Neural crest cell (in vitro differentiated cells): ENCODE measurements around the gene ALOX15B. TPM values are rescaled to one million over a fixed set of nuclear protein-coding genes. Genes with fewer than 3 reads are reported as not detected.

Experiments
- DNase-seq: peaks from one replicate; pipeline ENCODE4 v3.0.0; 2021; ENCODE audit warnings: low read depth, mixed read lengths, low spot score
- H3K27ac Mint-ChIP-seq: one replicate; pipeline ENCODE4 v1.8.0; 2021; ENCODE audit warnings: mild to moderate bottlenecking, mixed read lengths; ENCODE audit not compliant: unreplicated experiment
- H3K27me3 Mint-ChIP-seq: 2 replicates; pipeline ENCODE4 v1.8.0; 2021; ENCODE audit warnings: low read depth, mild to moderate bottlenecking, mixed read lengths
- H3K36me3 Mint-ChIP-seq: 2 replicates; pipeline ENCODE4 v1.8.0; 2021; ENCODE audit warnings: low read depth, mild to moderate bottlenecking, mixed read lengths
- H3K4me1 Mint-ChIP-seq: 2 replicates; pipeline ENCODE4 v1.8.0; 2021; ENCODE audit warnings: mixed read lengths
- H3K4me3 Mint-ChIP-seq: one replicate; pipeline ENCODE4 v1.8.0; 2021; ENCODE audit warnings: mild to moderate bottlenecking, mixed read lengths
- H3K9me3 Mint-ChIP-seq: 2 replicates; pipeline ENCODE4 v1.8.0; 2021; ENCODE audit warnings: mixed read lengths
- long read RNA-seq: library from polyadenylated mRNA; unstranded; transcript quantifications from one replicate; pipeline ENCODE4 v2.0.0, GENCODE V29; 2020
- total RNA-seq: library from RNA; stranded (reverse); gene quantifications from 2 replicates; pipeline ENCODE4 v1.2.1, GENCODE V29; 2021
- TF ChIP-seq, protein P1 (sequence below): fragments of 200-600 bp; sonication (generic); conservative IDR thresholded peaks from 2 replicates; pipeline ENCODE4 v1.5.0; 2021; ENCODE audit warnings: antibody characterized with exemption, mild to moderate bottlenecking

ALOX15B gene, protein sequence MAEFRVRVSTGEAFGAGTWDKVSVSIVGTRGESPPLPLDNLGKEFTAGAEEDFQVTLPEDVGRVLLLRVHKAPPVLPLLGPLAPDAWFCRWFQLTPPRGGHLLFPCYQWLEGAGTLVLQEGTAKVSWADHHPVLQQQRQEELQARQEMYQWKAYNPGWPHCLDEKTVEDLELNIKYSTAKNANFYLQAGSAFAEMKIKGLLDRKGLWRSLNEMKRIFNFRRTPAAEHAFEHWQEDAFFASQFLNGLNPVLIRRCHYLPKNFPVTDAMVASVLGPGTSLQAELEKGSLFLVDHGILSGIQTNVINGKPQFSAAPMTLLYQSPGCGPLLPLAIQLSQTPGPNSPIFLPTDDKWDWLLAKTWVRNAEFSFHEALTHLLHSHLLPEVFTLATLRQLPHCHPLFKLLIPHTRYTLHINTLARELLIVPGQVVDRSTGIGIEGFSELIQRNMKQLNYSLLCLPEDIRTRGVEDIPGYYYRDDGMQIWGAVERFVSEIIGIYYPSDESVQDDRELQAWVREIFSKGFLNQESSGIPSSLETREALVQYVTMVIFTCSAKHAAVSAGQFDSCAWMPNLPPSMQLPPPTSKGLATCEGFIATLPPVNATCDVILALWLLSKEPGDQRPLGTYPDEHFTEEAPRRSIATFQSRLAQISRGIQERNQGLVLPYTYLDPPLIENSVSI
- total RNA-seq: not detected in 2 replicates
- long read RNA-seq: 0 reads

- Mint-ChIP-seq H3K27ac (no peak within 1 kb of the TSS), H3K4me1 (no peaks in the 10 kb centered on the region), H3K9me3 (peaks cover 2% of the 10 kb centered on the region), H3K4me3 (no peak within 1 kb of the TSS), H3K36me3 (no peaks in the 10 kb centered on the region), H3K27me3 (peaks cover 16% of the 10 kb centered on the region)
- no peak for DNase-seq
- TF ChIP-seq, protein P1, sequence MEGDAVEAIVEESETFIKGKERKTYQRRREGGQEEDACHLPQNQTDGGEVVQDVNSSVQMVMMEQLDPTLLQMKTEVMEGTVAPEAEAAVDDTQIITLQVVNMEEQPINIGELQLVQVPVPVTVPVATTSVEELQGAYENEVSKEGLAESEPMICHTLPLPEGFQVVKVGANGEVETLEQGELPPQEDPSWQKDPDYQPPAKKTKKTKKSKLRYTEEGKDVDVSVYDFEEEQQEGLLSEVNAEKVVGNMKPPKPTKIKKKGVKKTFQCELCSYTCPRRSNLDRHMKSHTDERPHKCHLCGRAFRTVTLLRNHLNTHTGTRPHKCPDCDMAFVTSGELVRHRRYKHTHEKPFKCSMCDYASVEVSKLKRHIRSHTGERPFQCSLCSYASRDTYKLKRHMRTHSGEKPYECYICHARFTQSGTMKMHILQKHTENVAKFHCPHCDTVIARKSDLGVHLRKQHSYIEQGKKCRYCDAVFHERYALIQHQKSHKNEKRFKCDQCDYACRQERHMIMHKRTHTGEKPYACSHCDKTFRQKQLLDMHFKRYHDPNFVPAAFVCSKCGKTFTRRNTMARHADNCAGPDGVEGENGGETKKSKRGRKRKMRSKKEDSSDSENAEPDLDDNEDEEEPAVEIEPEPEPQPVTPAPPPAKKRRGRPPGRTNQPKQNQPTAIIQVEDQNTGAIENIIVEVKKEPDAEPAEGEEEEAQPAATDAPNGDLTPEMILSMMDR: no peak
Measured at GRCh38 chr17:8038954-8039610, at the start of gene ALOX15B. ALOX15B (plus strand) TSS chr17:8039059; CDS start chr17:8039156, 97 bp downstream.

DNA sequence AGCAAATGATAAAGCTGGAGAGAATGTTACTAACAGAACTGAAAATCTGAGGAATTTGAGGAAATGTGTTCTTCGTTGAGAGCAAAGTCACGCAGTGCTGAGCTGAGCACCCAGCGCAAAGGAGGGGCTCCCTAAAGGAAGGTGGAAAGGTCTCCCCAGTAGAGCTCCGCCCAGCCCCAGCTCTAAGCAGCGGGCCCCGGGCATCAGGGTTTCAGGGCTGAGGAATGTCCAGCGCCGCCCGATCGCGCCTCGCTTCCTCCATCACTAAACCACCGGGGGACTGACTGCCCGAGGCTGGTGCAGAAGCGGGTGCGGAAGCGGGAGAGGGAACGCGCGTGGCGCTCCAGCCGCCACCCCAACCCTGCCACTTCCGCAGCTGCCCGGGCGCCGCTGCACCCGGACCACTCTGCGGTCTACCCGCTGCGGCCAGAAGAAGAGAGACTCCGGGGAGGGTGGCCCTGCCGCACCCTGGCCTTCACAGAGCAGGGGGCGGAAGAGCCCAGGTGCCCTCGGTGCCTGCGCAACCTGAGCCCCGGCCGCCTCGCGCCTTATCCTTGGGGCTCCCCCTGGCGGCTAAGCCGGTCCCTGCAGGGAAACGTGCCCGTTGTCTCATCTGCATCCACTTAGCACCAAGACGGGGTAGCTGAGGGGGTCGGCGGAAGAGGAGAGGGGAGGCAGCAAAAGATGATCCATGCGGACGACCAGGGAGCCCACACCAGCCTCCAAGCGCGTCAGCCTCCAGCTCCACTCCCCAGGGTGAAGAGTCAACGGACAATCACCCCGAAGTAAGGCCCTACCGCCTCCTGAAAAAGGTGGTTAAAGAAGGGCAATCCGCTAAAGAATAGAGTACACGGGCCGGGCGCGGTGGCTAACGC is 48.8 kb upstream of the ALOX15B start:
- Mint-ChIP-seq H3K4me3 (peak overlapping the region; percentile 59), H3K27ac (peak overlapping the region; percentile 27)

GRCh38 chr17:7992516-7992915 is 46.3 kb upstream of the ALOX15B start:
- H3K27ac Mint-ChIP-seq: no peak overlapping the region
- peaks cover 16% of the 10 kb centered on the region for H3K4me1 Mint-ChIP-seq
- H3K27me3 Mint-ChIP-seq: peaks cover 17% of the 10 kb centered on the region
- H3K36me3 Mint-ChIP-seq: no peaks in the 10 kb centered on the region
- no peak for DNase-seq
- TF ChIP-seq, protein P1: no peak
- no peaks in the 10 kb centered on the region for H3K9me3 Mint-ChIP-seq
- H3K4me3 Mint-ChIP-seq: no peak overlapping the region

More for the DNA sequence above, 48.8 kb upstream of the ALOX15B start:
- Mint-ChIP-seq H3K9me3 (no peaks in the 10 kb centered on the region), H3K36me3 (no peaks in the 10 kb centered on the region), H3K4me1 (peaks cover 19% of the 10 kb centered on the region), H3K27me3 (peaks cover 14% of the 10 kb centered on the region)
- peak; percentile 97 for DNase-seq
- TF ChIP-seq, protein P1: peak; percentile 98

GRCh38 chr17:7992924-7993323 is 45.9 kb upstream of the ALOX15B start:
- DNase-seq: no peak
- Mint-ChIP-seq H3K9me3 (no peaks in the 10 kb centered on the region), H3K27ac (no peak overlapping the region), H3K4me1 (peaks cover 13% of the 10 kb centered on the region), H3K4me3 (peak overlapping the region; percentile 9), H3K27me3 (peaks cover 15% of the 10 kb centered on the region), H3K36me3 (no peaks in the 10 kb centered on the region)
- TF ChIP-seq, protein P1: no peak
